ENCODE results near the gene CACNG4. TPM values are rescaled to one million over a fixed set of nuclear protein-coding genes. Genes with fewer than 3 reads are reported as not detected.

The CACNG4 gene
- total RNA-seq, 1 experiment from 2014 or later, result not detected

DNA sequence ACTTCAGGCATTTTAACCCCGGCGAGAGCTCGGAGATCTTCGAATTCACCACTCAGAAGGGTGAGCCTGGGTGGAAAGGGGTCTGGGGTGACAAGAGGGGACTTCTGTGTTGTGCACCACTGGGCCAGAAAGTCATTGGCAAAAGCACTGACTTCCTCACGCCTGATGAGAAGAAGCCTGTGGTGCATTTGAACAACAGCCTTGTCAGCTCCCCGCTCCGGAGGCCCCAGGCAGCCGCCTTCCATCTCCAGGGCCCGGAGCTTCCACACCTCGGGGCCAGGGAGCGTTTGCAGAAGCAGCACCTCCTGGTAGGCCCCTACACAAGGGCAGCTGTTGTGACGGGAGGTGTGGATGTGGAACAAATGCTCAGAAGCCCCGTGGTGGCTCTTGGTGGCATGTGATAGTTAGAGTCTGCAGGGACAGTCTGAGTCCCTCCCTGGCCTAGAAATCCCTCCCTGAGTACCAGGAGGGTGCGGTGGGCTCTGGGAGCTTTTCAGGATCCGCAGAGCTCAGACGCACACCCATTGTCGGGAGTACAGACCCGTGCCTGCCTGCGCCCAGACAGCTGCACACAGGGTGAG is 89.6 kb downstream of the CACNG4 start:
- ChIA-PET CTCF (no interaction called here), RAD21 (ENCODE audit: low non-redundant PET in 1 of 2, low total read pairs in 2 of 2, uncharacterized antibody in 2 of 2, unreplicated experiment in 2 of 2) (no interaction called here), POLR2A (no interaction called here)
- H2AFZ ChIP-seq (ENCODE audit: low read depth, low read length, poor library complexity, severe bottlenecking), result no peak overlapping the region
- no peaks in the 10 kb centered on the region for H3K36me3 ChIP-seq (ENCODE audit: control insufficient read depth in 1 of 2, insufficient read depth in 2 of 2, low read length in 2 of 2)
- DNase-seq (ENCODE audit: low read depth, low spot score) (no peak), ATAC-seq (no peak)
- no peak overlapping the region for H3K9ac ChIP-seq (ENCODE audit: low read length)
- H3K27me3 ChIP-seq (ENCODE audit: insufficient read depth, low read length), result no peaks in the 10 kb centered on the region
- H3K4me2 ChIP-seq (ENCODE audit: low read length), result no peak overlapping the region
- no peaks in the 10 kb centered on the region for H4K20me1 ChIP-seq (ENCODE audit: insufficient read depth)
- H3K4me3 ChIP-seq (replicated peaks in 1 of 2; ENCODE audit: low read depth in 1 of 2, low read length in 2 of 2), result no peak overlapping the region
- TF ChIP-seq ZFX (IDR thresholded peaks at IDR 0.05) (no peak), EGR1 (IDR thresholded peaks at IDR 0.05; ENCODE audit: low read depth) (no peak), TCF7L2 (IDR thresholded peaks at IDR 0.05; ENCODE audit: borderline replicate concordance, extremely low read depth, insufficient read depth, insufficient read length) (no peak), JUND (IDR thresholded peaks at IDR 0.05) (no peak), SP1 (IDR thresholded peaks at IDR 0.05; ENCODE audit: low read depth) (no peak), FOSL1 (IDR thresholded peaks at IDR 0.05; ENCODE audit: low read depth) (no peak), CBX3 (IDR thresholded peaks at IDR 0.05; ENCODE audit: low read depth) (no peak)
- TF ChIP-seq, protein P1, sequence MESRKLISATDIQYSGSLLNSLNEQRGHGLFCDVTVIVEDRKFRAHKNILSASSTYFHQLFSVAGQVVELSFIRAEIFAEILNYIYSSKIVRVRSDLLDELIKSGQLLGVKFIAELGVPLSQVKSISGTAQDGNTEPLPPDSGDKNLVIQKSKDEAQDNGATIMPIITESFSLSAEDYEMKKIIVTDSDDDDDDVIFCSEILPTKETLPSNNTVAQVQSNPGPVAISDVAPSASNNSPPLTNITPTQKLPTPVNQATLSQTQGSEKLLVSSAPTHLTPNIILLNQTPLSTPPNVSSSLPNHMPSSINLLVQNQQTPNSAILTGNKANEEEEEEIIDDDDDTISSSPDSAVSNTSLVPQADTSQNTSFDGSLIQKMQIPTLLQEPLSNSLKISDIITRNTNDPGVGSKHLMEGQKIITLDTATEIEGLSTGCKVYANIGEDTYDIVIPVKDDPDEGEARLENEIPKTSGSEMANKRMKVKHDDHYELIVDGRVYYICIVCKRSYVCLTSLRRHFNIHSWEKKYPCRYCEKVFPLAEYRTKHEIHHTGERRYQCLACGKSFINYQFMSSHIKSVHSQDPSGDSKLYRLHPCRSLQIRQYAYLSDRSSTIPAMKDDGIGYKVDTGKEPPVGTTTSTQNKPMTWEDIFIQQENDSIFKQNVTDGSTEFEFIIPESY (IDR thresholded peaks at IDR 0.05; ENCODE audit: extremely low read depth, insufficient replicate concordance, low read length), result no peak
- TF ChIP-seq, protein P2, sequence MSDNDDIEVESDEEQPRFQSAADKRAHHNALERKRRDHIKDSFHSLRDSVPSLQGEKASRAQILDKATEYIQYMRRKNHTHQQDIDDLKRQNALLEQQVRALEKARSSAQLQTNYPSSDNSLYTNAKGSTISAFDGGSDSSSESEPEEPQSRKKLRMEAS (IDR thresholded peaks at IDR 0.05), result no peak
- TF ChIP-seq, protein P3, sequence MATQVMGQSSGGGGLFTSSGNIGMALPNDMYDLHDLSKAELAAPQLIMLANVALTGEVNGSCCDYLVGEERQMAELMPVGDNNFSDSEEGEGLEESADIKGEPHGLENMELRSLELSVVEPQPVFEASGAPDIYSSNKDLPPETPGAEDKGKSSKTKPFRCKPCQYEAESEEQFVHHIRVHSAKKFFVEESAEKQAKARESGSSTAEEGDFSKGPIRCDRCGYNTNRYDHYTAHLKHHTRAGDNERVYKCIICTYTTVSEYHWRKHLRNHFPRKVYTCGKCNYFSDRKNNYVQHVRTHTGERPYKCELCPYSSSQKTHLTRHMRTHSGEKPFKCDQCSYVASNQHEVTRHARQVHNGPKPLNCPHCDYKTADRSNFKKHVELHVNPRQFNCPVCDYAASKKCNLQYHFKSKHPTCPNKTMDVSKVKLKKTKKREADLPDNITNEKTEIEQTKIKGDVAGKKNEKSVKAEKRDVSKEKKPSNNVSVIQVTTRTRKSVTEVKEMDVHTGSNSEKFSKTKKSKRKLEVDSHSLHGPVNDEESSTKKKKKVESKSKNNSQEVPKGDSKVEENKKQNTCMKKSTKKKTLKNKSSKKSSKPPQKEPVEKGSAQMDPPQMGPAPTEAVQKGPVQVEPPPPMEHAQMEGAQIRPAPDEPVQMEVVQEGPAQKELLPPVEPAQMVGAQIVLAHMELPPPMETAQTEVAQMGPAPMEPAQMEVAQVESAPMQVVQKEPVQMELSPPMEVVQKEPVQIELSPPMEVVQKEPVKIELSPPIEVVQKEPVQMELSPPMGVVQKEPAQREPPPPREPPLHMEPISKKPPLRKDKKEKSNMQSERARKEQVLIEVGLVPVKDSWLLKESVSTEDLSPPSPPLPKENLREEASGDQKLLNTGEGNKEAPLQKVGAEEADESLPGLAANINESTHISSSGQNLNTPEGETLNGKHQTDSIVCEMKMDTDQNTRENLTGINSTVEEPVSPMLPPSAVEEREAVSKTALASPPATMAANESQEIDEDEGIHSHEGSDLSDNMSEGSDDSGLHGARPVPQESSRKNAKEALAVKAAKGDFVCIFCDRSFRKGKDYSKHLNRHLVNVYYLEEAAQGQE (IDR thresholded peaks at IDR 0.05; ENCODE audit: low read depth), result no peak
- TF ChIP-seq, protein P4, sequence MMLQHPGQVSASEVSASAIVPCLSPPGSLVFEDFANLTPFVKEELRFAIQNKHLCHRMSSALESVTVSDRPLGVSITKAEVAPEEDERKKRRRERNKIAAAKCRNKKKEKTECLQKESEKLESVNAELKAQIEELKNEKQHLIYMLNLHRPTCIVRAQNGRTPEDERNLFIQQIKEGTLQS (IDR thresholded peaks at IDR 0.05), result no peak
- H3K27ac ChIP-seq (ENCODE audit: low read depth, low read length), result no peak overlapping the region
- intact Hi-C loops (cut with micrococcal nuclease), result no loop called here
- H3K79me2 ChIP-seq (ENCODE audit: insufficient read depth, low read length), result no peaks in the 10 kb centered on the region
- no TSS peak for BruUV-seq (replicated peaks)
- peaks cover 0 to 7% of the 10 kb centered on the region in 2 experiments; a peak in 1 of 4 replicates for H3K9me3 ChIP-seq (ENCODE audit: control insufficient read depth in 1 of 2, insufficient read depth in 1 of 2, low read depth in 1 of 2, low read length in 2 of 2)
- H3K9me2 ChIP-seq (ENCODE audit: insufficient read depth), result no peaks in the 10 kb centered on the region
- H3K4me1 ChIP-seq (ENCODE audit: control insufficient read depth in 1 of 2, insufficient read depth in 2 of 2, low read length in 2 of 2), result no peaks in the 10 kb centered on the region

Measured in HCT116 (cell line).